CD14-positive monocyte (primary cell): ENCODE data around the gene WNT16. TPM values are rescaled to one million over a fixed set of nuclear protein-coding genes. Genes with fewer than 3 reads are reported as not detected.

ENCODE experiments used
- DNase-seq, 3 donors: peaks; one replicate each; pipeline ENCODE4 v3.0.0-alpha.2; 2011 to 2022
- H2AFZ ChIP-seq: 2 replicates; pipeline ENCODE4 v1.6.0; 2012; ENCODE audit warnings: mild to moderate bottlenecking, low read depth, low read length, inconsistent platforms; ENCODE audit not compliant: insufficient read depth, poor library complexity, severe bottlenecking
- H3K27ac ChIP-seq, 2 donors: 1 replicate in 1 of 2; 2 replicates in 1 of 2; pipeline ENCODE4 v1.5.1; 2012 to 2013; ENCODE audit warnings: low read length in 2 of 2, control low read depth in 1 of 2, inconsistent platforms in 1 of 2, low read depth in 1 of 2, mild to moderate bottlenecking in 1 of 2
- H3K27me3 ChIP-seq, 2 donors: one replicate each; pipeline versions ENCODE4 v1.6.0 to v1.6.1; 2011 to 2013; ENCODE audit warnings: low read length in 2 of 2; ENCODE audit not compliant: control insufficient read depth in 2 of 2, insufficient read depth in 2 of 2
- H3K36me3 ChIP-seq, 2 donors: replicated peaks in 1 of 2; 1 replicate in 1 of 2; 2 replicates in 1 of 2; pipeline versions ENCODE4 v1.5.1 to v1.6.1; 2012 to 2013; ENCODE audit warnings: low read length in 2 of 2, control low read depth in 1 of 2, inconsistent platforms in 1 of 2, mild to moderate bottlenecking in 1 of 2; ENCODE audit not compliant: insufficient read depth in 2 of 2, control insufficient read depth in 1 of 2
- H3K4me1 ChIP-seq, 2 donors: 1 replicate in 1 of 2; 2 replicates in 1 of 2; pipeline versions ENCODE4 v1.5.1 to v1.6.1; 2012 to 2013; ENCODE audit warnings: low read length in 2 of 2, control low read depth in 1 of 2, inconsistent platforms in 1 of 2, mild to moderate bottlenecking in 1 of 2, moderate library complexity in 1 of 2; ENCODE audit not compliant: insufficient read depth in 2 of 2, control insufficient read depth in 1 of 2
- H3K4me2 ChIP-seq: replicated peaks from 2 replicates; pipeline ENCODE3; 2012; ENCODE audit warnings: low read length, moderate library complexity, mild to moderate bottlenecking; ENCODE audit not compliant: poor library complexity, severe bottlenecking; ENCODE audit errors: extremely low read depth
- H3K4me3 ChIP-seq, 3 experiments: fragments of 200-600 bp in 1 of 3; sonication (generic) in 1 of 3; replicated peaks in 1 of 3; 1 replicate in 2 of 3; 2 replicates in 1 of 3; pipeline ENCODE4 v1.5.1; 2011 to 2013; ENCODE audit warnings: low read length in 3 of 3, mild to moderate bottlenecking in 3 of 3, control low read depth in 2 of 3, low read depth in 2 of 3, inconsistent platforms in 1 of 3, moderate library complexity in 1 of 3
- H3K79me2 ChIP-seq: 2 replicates; pipeline ENCODE4 v1.6.0; 2012; ENCODE audit warnings: mild to moderate bottlenecking, control low read depth, inconsistent platforms, low read length, moderate library complexity; ENCODE audit not compliant: insufficient read depth
- H3K9ac ChIP-seq: 2 replicates; pipeline ENCODE4 v1.6.0; 2017; ENCODE audit warnings: low read length, mild to moderate bottlenecking; ENCODE audit not compliant: insufficient read depth, poor library complexity, severe bottlenecking
- H3K9me3 ChIP-seq, 2 donors: replicated peaks in 1 of 2; 1 replicate in 1 of 2; 2 replicates in 1 of 2; pipeline versions ENCODE4 v1.5.1 to v1.6.1; 2012 to 2013; ENCODE audit warnings: low read length in 2 of 2, control low read depth in 1 of 2; ENCODE audit not compliant: control insufficient read depth in 1 of 2, insufficient read depth in 1 of 2
- H4K20me1 ChIP-seq: 2 replicates; pipeline ENCODE4 v1.6.0; 2012; ENCODE audit warnings: mild to moderate bottlenecking, low read length, control low read depth, moderate library complexity; ENCODE audit not compliant: insufficient read depth
- H3K27ac Mint-ChIP-seq, 7 donors: one replicate each; pipeline ENCODE4 v1.8.0; 2020; ENCODE audit warnings: mild to moderate bottlenecking in 7 of 7, mixed read lengths in 7 of 7, moderate library complexity in 6 of 7, inconsistent platforms in 2 of 7
- H3K27me3 Mint-ChIP-seq, 3 donors: one replicate each; pipeline ENCODE4 v1.8.0; 2021 to 2022; ENCODE audit warnings: low read depth in 3 of 3, mild to moderate bottlenecking in 3 of 3, mixed read lengths in 3 of 3, moderate library complexity in 3 of 3, inconsistent platforms in 1 of 3
- H3K36me3 Mint-ChIP-seq, 2 donors: one replicate each; pipeline ENCODE4 v1.8.0; 2020; ENCODE audit warnings: mixed read lengths in 2 of 2, inconsistent platforms in 1 of 2, mild to moderate bottlenecking in 1 of 2
- H3K4me1 Mint-ChIP-seq: one replicate; pipeline ENCODE4 v1.8.0; 2020; ENCODE audit warnings: mild to moderate bottlenecking, mixed read lengths
- H3K4me3 Mint-ChIP-seq, 2 donors: one replicate each; pipeline ENCODE4 v1.8.0; 2020; ENCODE audit warnings: mild to moderate bottlenecking in 2 of 2, mixed read lengths in 2 of 2, moderate library complexity in 1 of 2
- H3K9me3 Mint-ChIP-seq, 7 donors: one replicate each; pipeline ENCODE4 v1.8.0; 2020 to 2022; ENCODE audit warnings: mixed read lengths in 7 of 7, mild to moderate bottlenecking in 6 of 7, moderate library complexity in 6 of 7, inconsistent platforms in 2 of 7
- CTCF ChIP-seq: fragments of 200-600 bp; IDR thresholded peaks from one replicate; pipeline ENCODE4 v1.8.0; 2022; ENCODE audit warnings: antibody characterized with exemption, mild to moderate bottlenecking
- WGBS: methylation state at CpG from one replicate; pipeline ENCODE4 v1.1.5; 2013; ENCODE audit warnings: missing lambda C conversion rate; ENCODE audit not compliant: insufficient coverage; 5-methylcytosine and 5-hydroxymethylcytosine counted together
- intact Hi-C, 2 donors: fragments of 100-400 bp; cut with micrococcal nuclease; formaldehyde crosslinking; loops; one replicate each; pipeline versions ENCODE4 v1.15.0 to v1.15.1; 2023
- polyA plus RNA-seq, 3 donors: library from polyadenylated mRNA; depleted of rRNA in 1 of 3; unstranded in 2 of 3; stranded (reverse) in 1 of 3; fragments of 300-500 nt in 2 of 3; fragments of >200 nt in 1 of 3; fragmentation: Illumina TruSeq in 2 of 3; gene quantifications; 1 replicate in 2 of 3; 2 replicates in 1 of 3; pipeline ENCODE4 v1.2.3, GENCODE V29; 2012 to 2021

Gene WNT16
- polyA plus RNA-seq, 3 donors, result 0.05 TPM; not detected in 2

- no peak for DNase-seq
- Mint-ChIP-seq H3K27ac (no peak overlapping the region), H3K9me3 (peaks cover 0 to 3% (median 0%) of the 10 kb centered on the region in 7 donors), H3K4me3 (no peak overlapping the region), H3K36me3 (no peaks in the 10 kb centered on the region), H3K27me3 (no peaks in the 10 kb centered on the region), H3K4me1 (no peaks in the 10 kb centered on the region)
- no peaks in the 10 kb centered on the region for H3K36me3 ChIP-seq
- H3K79me2 ChIP-seq, result no peaks in the 10 kb centered on the region
- no peak overlapping the region for H3K4me3 ChIP-seq
- H3K9me3 ChIP-seq, result no peaks in the 10 kb centered on the region
- no peak for TF ChIP-seq CTCF
- no peak overlapping the region for H3K27ac ChIP-seq
- WGBS, result no CpG with 5 or more reads among the region's 9 CpGs
- no peak overlapping the region for H3K9ac ChIP-seq
- intact Hi-C loops, result no loop called here
- no peaks in the 10 kb centered on the region for H3K4me1 ChIP-seq
- no peak overlapping the region for H3K4me2 ChIP-seq
- no peaks in the 10 kb centered on the region for H3K27me3 ChIP-seq
- no peaks in the 10 kb centered on the region for H4K20me1 ChIP-seq
- H2AFZ ChIP-seq, result no peak overlapping the region
These were observed 27.2 kb upstream of the WNT16 start for GRCh38 chr7:121301446-121302213.

DNA sequence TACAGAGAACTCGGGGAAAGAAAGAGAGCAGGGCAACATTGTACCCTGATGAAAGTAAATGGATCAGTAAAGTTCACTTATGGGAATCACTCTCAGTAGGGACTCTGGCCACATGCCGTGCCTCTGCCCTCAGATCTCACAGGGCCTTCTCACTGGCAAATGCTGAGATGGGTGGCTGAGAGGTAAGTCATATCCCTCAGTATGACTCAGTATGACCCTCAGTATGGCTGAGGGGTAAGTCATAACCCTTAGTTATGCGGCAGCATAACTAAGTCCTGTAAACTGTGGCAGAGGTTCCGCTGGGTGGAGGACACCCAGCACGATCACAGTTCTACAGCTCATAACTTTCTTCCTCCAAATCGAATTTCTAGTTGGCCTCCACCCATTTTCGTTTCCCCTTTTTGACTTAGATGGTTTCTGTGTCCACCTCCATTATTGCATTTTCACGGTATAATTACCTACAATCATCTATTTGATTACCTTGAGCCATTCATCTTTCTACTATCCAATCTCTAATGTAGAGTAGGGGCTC lies 26.5 kb upstream of the WNT16 start:
- Histone ChIP-seq H3K27ac (no peak overlapping the region), H4K20me1 (no peaks in the 10 kb centered on the region), H3K9ac (no peak overlapping the region), H3K36me3 (no peaks in the 10 kb centered on the region), H3K4me1 (no peaks in the 10 kb centered on the region), H3K79me2 (no peaks in the 10 kb centered on the region), H2AFZ (no peak overlapping the region), H3K27me3 (no peaks in the 10 kb centered on the region), H3K4me3 (no peak overlapping the region), H3K4me2 (no peak overlapping the region), H3K9me3 (no peaks in the 10 kb centered on the region)
- Mint-ChIP-seq H3K4me1 (no peaks in the 10 kb centered on the region), H3K4me3 (no peak overlapping the region), H3K27ac (no peak overlapping the region), H3K9me3 (peaks cover 0 to 3% (median 0%) of the 10 kb centered on the region in 7 donors), H3K36me3 (no peaks in the 10 kb centered on the region), H3K27me3 (no peaks in the 10 kb centered on the region)
- intact Hi-C loops, result no loop called here
- 73% methylated on average over 4 of the region's 8 CpGs for WGBS
- no peak for DNase-seq
- TF ChIP-seq CTCF, result no peak
